Mammary epithelial cell (primary cell): ENCODE results near the gene DNASE2.

ENCODE experiments used
- EZH2 ChIP-seq: IDR thresholded peaks from 2 replicates; pipeline ENCODE4 v1.6.1; 2012; ENCODE audit warnings: low read length, inconsistent platforms, borderline replicate concordance
- TF ChIP-seq, protein P1 (sequence below), 2 donors: IDR thresholded peaks in 1 of 2; conservative IDR thresholded peaks in 1 of 2; 2 replicates each; pipeline ENCODE4 v1.5.1; 2011 to 2012; ENCODE audit warnings: inconsistent platforms in 2 of 2, low read length in 2 of 2, mild to moderate bottlenecking in 2 of 2, control low read depth in 1 of 2, low read depth in 1 of 2; ENCODE audit not compliant: insufficient read depth in 1 of 2; ENCODE audit errors: extremely low read depth in 1 of 2

- TF ChIP-seq, protein P1, sequence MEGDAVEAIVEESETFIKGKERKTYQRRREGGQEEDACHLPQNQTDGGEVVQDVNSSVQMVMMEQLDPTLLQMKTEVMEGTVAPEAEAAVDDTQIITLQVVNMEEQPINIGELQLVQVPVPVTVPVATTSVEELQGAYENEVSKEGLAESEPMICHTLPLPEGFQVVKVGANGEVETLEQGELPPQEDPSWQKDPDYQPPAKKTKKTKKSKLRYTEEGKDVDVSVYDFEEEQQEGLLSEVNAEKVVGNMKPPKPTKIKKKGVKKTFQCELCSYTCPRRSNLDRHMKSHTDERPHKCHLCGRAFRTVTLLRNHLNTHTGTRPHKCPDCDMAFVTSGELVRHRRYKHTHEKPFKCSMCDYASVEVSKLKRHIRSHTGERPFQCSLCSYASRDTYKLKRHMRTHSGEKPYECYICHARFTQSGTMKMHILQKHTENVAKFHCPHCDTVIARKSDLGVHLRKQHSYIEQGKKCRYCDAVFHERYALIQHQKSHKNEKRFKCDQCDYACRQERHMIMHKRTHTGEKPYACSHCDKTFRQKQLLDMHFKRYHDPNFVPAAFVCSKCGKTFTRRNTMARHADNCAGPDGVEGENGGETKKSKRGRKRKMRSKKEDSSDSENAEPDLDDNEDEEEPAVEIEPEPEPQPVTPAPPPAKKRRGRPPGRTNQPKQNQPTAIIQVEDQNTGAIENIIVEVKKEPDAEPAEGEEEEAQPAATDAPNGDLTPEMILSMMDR (conservative IDR thresholded peaks at IDR 0.05 in 1 of 2, IDR thresholded peaks at IDR 0.05 in 1 of 2; ENCODE audit: extremely low read depth in 1 of 2, insufficient read depth in 1 of 2, low read depth in 1 of 2, low read length in 2 of 2): no peak
- no peak for TF ChIP-seq EZH2
Measured at GRCh38 chr19:12867120-12868099, 13.8 kb downstream of the DNASE2 start.
